ENCODE data around the gene STUB1. TPM values are rescaled to one million over a fixed set of nuclear protein-coding genes. Genes with fewer than 3 reads are reported as not detected.

The STUB1 gene
- total RNA-seq, 1 experiment from 2014 or later = 102 TPM

DNA sequence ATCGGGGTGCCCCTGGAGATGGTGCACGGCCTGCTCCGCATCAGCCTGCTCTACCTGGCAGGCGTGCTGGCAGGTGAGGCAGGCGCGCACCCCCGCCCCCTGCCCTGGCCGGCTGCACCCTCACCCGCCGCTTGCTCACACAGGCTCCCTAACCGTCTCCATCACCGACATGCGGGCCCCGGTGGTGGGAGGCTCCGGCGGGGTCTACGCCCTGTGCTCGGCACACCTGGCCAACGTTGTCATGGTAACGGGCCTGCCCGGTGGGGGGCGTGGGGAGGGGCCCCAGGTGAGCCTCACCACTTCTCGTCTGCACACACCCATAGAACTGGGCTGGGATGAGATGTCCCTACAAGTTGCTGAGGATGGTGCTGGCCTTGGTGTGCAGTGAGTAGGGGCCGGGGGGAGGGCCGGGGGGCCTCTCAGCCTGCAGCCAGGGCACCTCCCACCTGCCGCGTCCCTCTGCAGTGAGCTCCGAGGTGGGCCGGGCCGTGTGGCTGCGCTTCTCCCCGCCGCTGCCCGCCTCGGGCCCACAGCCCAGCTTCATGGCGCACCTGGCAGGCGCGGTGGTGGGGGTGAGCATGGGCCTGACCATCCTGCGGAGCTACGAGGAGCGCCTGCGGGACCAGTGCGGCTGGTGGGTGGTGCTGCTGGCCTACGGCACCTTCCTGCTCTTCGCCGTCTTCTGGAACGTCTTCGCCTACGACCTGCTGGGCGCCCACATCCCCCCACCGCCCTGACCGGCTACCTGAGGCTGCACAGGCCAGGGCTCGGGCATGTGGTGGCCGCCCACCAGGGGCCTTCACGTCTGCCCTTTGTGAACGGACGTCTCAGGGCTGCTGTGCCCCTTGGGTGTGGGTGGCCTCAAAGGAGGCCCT lies 2.7 kb upstream of the STUB1 start:
- H4K5ac ChIP-seq (ENCODE audit: insufficient read length, low read depth, low read length) = no peak overlapping the region
- no peak overlapping the region for H2BK20ac ChIP-seq (ENCODE audit: low read depth, low read length, poor library complexity, severe bottlenecking)
- peaks cover 3% of the 10 kb centered on the region; the same call in 1 of the 2 replicates for H3K27me3 Mint-ChIP-seq (ENCODE audit: low read depth)
- H4K20me1 ChIP-seq (ENCODE audit: control insufficient read depth, insufficient read depth, insufficient read length) = no peaks in the 10 kb centered on the region
- no peak overlapping the region for H2BK5ac ChIP-seq (ENCODE audit: insufficient read length, low read length)
- H3K9ac ChIP-seq (ENCODE audit: extremely low read depth, insufficient read length, low read length) = no peak overlapping the region
- no peak overlapping the region for H2BK12ac ChIP-seq (ENCODE audit: insufficient read length, low read depth, low read length)
- no peak overlapping the region for H2AFZ ChIP-seq (ENCODE audit: low read length)
- no peak overlapping the region for H3K14ac ChIP-seq (ENCODE audit: insufficient read depth, low read length)
- H3K18ac ChIP-seq (ENCODE audit: insufficient read length, low read depth, low read length) = no peak overlapping the region
- no peak overlapping the region for H4K8ac ChIP-seq (replicated peaks; ENCODE audit: insufficient read length, low read depth, low read length)
- no peaks in the 10 kb centered on the region for H3K79me1 ChIP-seq (ENCODE audit: insufficient read depth, low read depth, low read length, poor library complexity, severe bottlenecking)
- H3K36me3 Mint-ChIP-seq (ENCODE audit: insufficient read depth in 1 of 3, low read depth in 3 of 3) = peaks cover 17 to 25% (median 22%) of the 10 kb centered on the region in 3 experiments; a peak in 6 of 7 replicates
- peaks cover 17 to 34% of the 10 kb centered on the region in 2 experiments for H3K4me1 Mint-ChIP-seq
- no peak overlapping the region for H2BK15ac ChIP-seq (ENCODE audit: low read depth, low read length)
- H3K4me2 ChIP-seq (ENCODE audit: insufficient read depth, insufficient read length, low read length) = no peak overlapping the region
- TF ChIP-seq, protein P1, sequence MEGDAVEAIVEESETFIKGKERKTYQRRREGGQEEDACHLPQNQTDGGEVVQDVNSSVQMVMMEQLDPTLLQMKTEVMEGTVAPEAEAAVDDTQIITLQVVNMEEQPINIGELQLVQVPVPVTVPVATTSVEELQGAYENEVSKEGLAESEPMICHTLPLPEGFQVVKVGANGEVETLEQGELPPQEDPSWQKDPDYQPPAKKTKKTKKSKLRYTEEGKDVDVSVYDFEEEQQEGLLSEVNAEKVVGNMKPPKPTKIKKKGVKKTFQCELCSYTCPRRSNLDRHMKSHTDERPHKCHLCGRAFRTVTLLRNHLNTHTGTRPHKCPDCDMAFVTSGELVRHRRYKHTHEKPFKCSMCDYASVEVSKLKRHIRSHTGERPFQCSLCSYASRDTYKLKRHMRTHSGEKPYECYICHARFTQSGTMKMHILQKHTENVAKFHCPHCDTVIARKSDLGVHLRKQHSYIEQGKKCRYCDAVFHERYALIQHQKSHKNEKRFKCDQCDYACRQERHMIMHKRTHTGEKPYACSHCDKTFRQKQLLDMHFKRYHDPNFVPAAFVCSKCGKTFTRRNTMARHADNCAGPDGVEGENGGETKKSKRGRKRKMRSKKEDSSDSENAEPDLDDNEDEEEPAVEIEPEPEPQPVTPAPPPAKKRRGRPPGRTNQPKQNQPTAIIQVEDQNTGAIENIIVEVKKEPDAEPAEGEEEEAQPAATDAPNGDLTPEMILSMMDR (conservative IDR thresholded peaks at IDR 0.05) = no peak
- H4K91ac ChIP-seq (ENCODE audit: insufficient read length, low read depth, low read length) = no peak overlapping the region
- H3K4me3 Mint-ChIP-seq = no peak overlapping the region
- no peak overlapping the region for H3K56ac ChIP-seq (ENCODE audit: insufficient read length, low read depth, low read length)
- no peak overlapping the region for H3K23ac ChIP-seq (ENCODE audit: insufficient read length, low read depth, low read length)
- H3K27ac ChIP-seq (ENCODE audit: insufficient read length, low read depth, low read length) = no peak overlapping the region
- H3K9me3 ChIP-seq (ENCODE audit: control insufficient read depth, low read depth, low read length) = no peaks in the 10 kb centered on the region
- H3K4me1 ChIP-seq (ENCODE audit: insufficient read depth, low read length) = no peaks in the 10 kb centered on the region
- H3K27ac Mint-ChIP-seq = no peak overlapping the region
- H3K27me3 ChIP-seq (ENCODE audit: insufficient read depth, low read length) = no peaks in the 10 kb centered on the region
- DNase-seq = peak; percentile 67
- no CpG with 5 or more reads among the region's 57 CpGs for WGBS (ENCODE audit: extremely low coverage, insufficient read length, low lambda C conversion rate)
- H3K9me3 Mint-ChIP-seq = no peaks in the 10 kb centered on the region
- H3K79me2 ChIP-seq (ENCODE audit: insufficient read depth, low read length) = peaks cover 2% of the 10 kb centered on the region; the same call in 1 of the 2 replicates
- no peak overlapping the region for H2AK5ac ChIP-seq (ENCODE audit: insufficient read length, low read length)
- peaks cover 15% of the 10 kb centered on the region for H3K23me2 ChIP-seq (ENCODE audit: insufficient read length, low read depth, low read length, poor library complexity, severe bottlenecking)
- H3T11ph ChIP-seq (ENCODE audit: low read length) = no peak overlapping the region
- no peak overlapping the region for H3K4ac ChIP-seq (ENCODE audit: low read depth, low read length)
- no peak overlapping the region for H2BK120ac ChIP-seq (ENCODE audit: low read depth, low read length, poor library complexity, severe bottlenecking)

All from H9 (cell line).